Retinal pigment epithelial cell (primary cell): ENCODE data around the gene TENM4.

Source experiments
- DNase-seq: peaks from one replicate; pipeline ENCODE4 v3.0.0-alpha.2; 2010; ENCODE audit warnings: low read depth
- H3K4me3 ChIP-seq: 2 replicates; pipeline ENCODE4 v1.5.1; 2011; ENCODE audit warnings: mild to moderate bottlenecking, low read length, control low read depth, moderate library complexity
- CTCF ChIP-seq: conservative IDR thresholded peaks from 2 replicates; pipeline ENCODE4 v1.5.1; 2011; ENCODE audit warnings: low read depth, low read length, control low read depth, inconsistent platforms

Gene TENM4

GRCh38 chr11:79340535-79340934, 100.3 kb downstream of the TENM4 start:
- H3K4me3 ChIP-seq, result no peak overlapping the region
- no peak for DNase-seq
- TF ChIP-seq CTCF, result no peak

- H3K4me3 ChIP-seq, result no peak overlapping the region
- DNase-seq, result no peak
- no peak for TF ChIP-seq CTCF
Observed at GRCh38 chr11:79336797-79337517, 103.9 kb downstream of the TENM4 start.

GRCh38 chr11:79335681-79336080, 105.1 kb downstream of the TENM4 start:
- TF ChIP-seq CTCF, result no peak
- H3K4me3 ChIP-seq, result no peak overlapping the region
- no peak for DNase-seq

GRCh38 chr11:79333355-79333754, 107.5 kb downstream of the TENM4 start:
- no peak for DNase-seq
- TF ChIP-seq CTCF, result no peak
- H3K4me3 ChIP-seq, result no peak overlapping the region

- DNase-seq, result no peak
- no peak for TF ChIP-seq CTCF
- H3K4me3 ChIP-seq, result no peak overlapping the region
Observed at GRCh38 chr11:79332017-79332416, 108.8 kb downstream of the TENM4 start.

GRCh38 chr11:79331203-79331901, 109.5 kb downstream of the TENM4 start:
- TF ChIP-seq CTCF, result no peak

GRCh38 chr11:79330651-79331050, 110.2 kb downstream of the TENM4 start:
- H3K4me3 ChIP-seq, result no peak overlapping the region
- no peak for DNase-seq
- no peak for TF ChIP-seq CTCF

More at GRCh38 chr11:79331203-79331901, 109.5 kb downstream of the TENM4 start:
- DNase-seq, result no peak
- H3K4me3 ChIP-seq, result no peak overlapping the region
